ENCODE measurements around the gene ERBIN.

ERBIN gene

GRCh38 chr5:65893749-65894430 lies 32.5 kb upstream of the ERBIN start:
- Histone ChIP-seq H3K4me2 (no peak overlapping the region), H3K9ac (no peak overlapping the region), H3K27ac (no peak overlapping the region), H3K4me3 (no peak overlapping the region), H3K36me3 (no peaks in the 10 kb centered on the region), H3K27me3 (no peaks in the 10 kb centered on the region), H3K4me1 (no peaks in the 10 kb centered on the region), H4K20me1 (no peaks in the 10 kb centered on the region), H3K9me3 (replicated peaks in 1 of 11) (no peaks in the 10 kb centered on the region)
- no peak for TF ChIP-seq Cebpa-rat (IDR thresholded peaks at IDR 0.05)

- no peak for TF ChIP-seq Cebpa-rat (IDR thresholded peaks at IDR 0.05)
- H3K9me3 ChIP-seq (replicated peaks in 1 of 11): no peaks in the 10 kb centered on the region
- no peaks in the 10 kb centered on the region for H3K27me3 ChIP-seq
These were observed 30.5 kb upstream of the ERBIN start for GRCh38 chr5:65895891-65896290.

GRCh38 chr5:65900746-65901145 lies 25.6 kb upstream of the ERBIN start:
- H3K36me3 ChIP-seq: no peaks in the 10 kb centered on the region
- no peaks in the 10 kb centered on the region for H3K4me1 ChIP-seq
- H3K27me3 ChIP-seq: no peaks in the 10 kb centered on the region
- H3K4me2 ChIP-seq: no peak overlapping the region
- H3K4me3 ChIP-seq: no peak overlapping the region
- no peak for TF ChIP-seq Cebpa-rat (IDR thresholded peaks at IDR 0.05)
- H3K9ac ChIP-seq: no peak overlapping the region
- H4K20me1 ChIP-seq: no peaks in the 10 kb centered on the region
- no peaks in the 10 kb centered on the region for H3K9me3 ChIP-seq (replicated peaks in 1 of 11)
- H3K27ac ChIP-seq: no peak overlapping the region

More at GRCh38 chr5:65895891-65896290, 30.5 kb upstream of the ERBIN start:
- Histone ChIP-seq H3K4me3 (no peak overlapping the region), H3K4me1 (no peaks in the 10 kb centered on the region), H4K20me1 (no peaks in the 10 kb centered on the region), H3K9ac (no peak overlapping the region), H3K4me2 (no peak overlapping the region), H3K36me3 (no peaks in the 10 kb centered on the region), H3K27ac (no peak overlapping the region)

GRCh38 chr5:65902104-65902503 lies 24.3 kb upstream of the ERBIN start:
- no peak overlapping the region for H3K4me2 ChIP-seq
- no peak overlapping the region for H3K27ac ChIP-seq
- no peak for TF ChIP-seq Cebpa-rat (IDR thresholded peaks at IDR 0.05)
- no peak overlapping the region for H3K4me3 ChIP-seq
- H3K27me3 ChIP-seq: no peaks in the 10 kb centered on the region
- no peaks in the 10 kb centered on the region for H3K9me3 ChIP-seq (replicated peaks in 1 of 11)
- H3K4me1 ChIP-seq: peaks cover 0 to 7% (median 5%) of the 10 kb centered on the region in 10 experiments; a peak in 15 of 20 replicates
- H3K36me3 ChIP-seq: no peaks in the 10 kb centered on the region
- H4K20me1 ChIP-seq: no peaks in the 10 kb centered on the region
- no peak overlapping the region for H3K9ac ChIP-seq

GRCh38 chr5:65903581-65903980 lies 22.8 kb upstream of the ERBIN start:
- Histone ChIP-seq H3K4me1 (peaks cover 0 to 13% (median 10%) of the 10 kb centered on the region in 10 experiments; a peak in 15 of 20 replicates), H3K27me3 (no peaks in the 10 kb centered on the region), H3K4me2 (no peak overlapping the region), H3K27ac (no peak overlapping the region), H4K20me1 (no peaks in the 10 kb centered on the region), H3K9ac (no peak overlapping the region), H3K36me3 (no peaks in the 10 kb centered on the region), H3K9me3 (replicated peaks in 1 of 11) (no peaks in the 10 kb centered on the region), H3K4me3 (no peak overlapping the region)
- no peak for TF ChIP-seq Cebpa-rat (IDR thresholded peaks at IDR 0.05)

GRCh38 chr5:65906256-65906655 lies 20.1 kb upstream of the ERBIN start:
- Histone ChIP-seq H3K9ac (no peak overlapping the region), H3K9me3 (replicated peaks in 1 of 11) (no peaks in the 10 kb centered on the region), H3K4me3 (no peak overlapping the region), H3K4me2 (no peak overlapping the region), H3K27ac (no peak overlapping the region), H3K4me1 (peaks cover 6 to 13% (median 10%) of the 10 kb centered on the region in 10 experiments; a peak in 16 of 20 replicates), H3K36me3 (no peaks in the 10 kb centered on the region), H4K20me1 (no peaks in the 10 kb centered on the region), H3K27me3 (no peaks in the 10 kb centered on the region)
- TF ChIP-seq Cebpa-rat (IDR thresholded peaks at IDR 0.05): no peak

GRCh38 chr5:65907135-65907534 lies 19.2 kb upstream of the ERBIN start:
- Histone ChIP-seq H3K36me3 (no peaks in the 10 kb centered on the region), H3K9me3 (replicated peaks in 1 of 11) (no peaks in the 10 kb centered on the region), H3K4me2 (peak overlapping the region in 6 of 11 experiments; percentile 5 to 42 (median 30); a peak in 8 of 22 replicates), H3K27ac (no peak overlapping the region), H3K4me1 (peaks cover 6 to 13% (median 10%) of the 10 kb centered on the region in 10 experiments; a peak in 16 of 20 replicates), H3K27me3 (no peaks in the 10 kb centered on the region), H4K20me1 (no peaks in the 10 kb centered on the region), H3K9ac (no peak overlapping the region), H3K4me3 (no peak overlapping the region)
- TF ChIP-seq Cebpa-rat (IDR thresholded peaks at IDR 0.05): no peak

- no peak for TF ChIP-seq Cebpa-rat (IDR thresholded peaks at IDR 0.05)
- Histone ChIP-seq H4K20me1 (no peaks in the 10 kb centered on the region), H3K4me2 (no peak overlapping the region), H3K36me3 (no peaks in the 10 kb centered on the region), H3K9ac (no peak overlapping the region), H3K27ac (no peak overlapping the region), H3K27me3 (no peaks in the 10 kb centered on the region), H3K4me1 (peaks cover 10 to 25% (median 13%) of the 10 kb centered on the region in 10 experiments; a peak in 19 of 20 replicates), H3K4me3 (no peak overlapping the region), H3K9me3 (replicated peaks in 1 of 11) (no peaks in the 10 kb centered on the region)
These were observed 15.7 kb upstream of the ERBIN start for GRCh38 chr5:65910711-65911110.

- H3K9me3 ChIP-seq (replicated peaks in 1 of 11): no peaks in the 10 kb centered on the region
- H4K20me1 ChIP-seq: no peaks in the 10 kb centered on the region
- no peaks in the 10 kb centered on the region for H3K27me3 ChIP-seq
- H3K36me3 ChIP-seq: no peaks in the 10 kb centered on the region
- H3K4me1 ChIP-seq: peaks cover 3 to 40% (median 5%) of the 10 kb centered on the region in 10 experiments; a peak in 18 of 20 replicates
- H3K9ac ChIP-seq: no peak overlapping the region
- no peak overlapping the region for H3K4me3 ChIP-seq
- H3K4me2 ChIP-seq: no peak overlapping the region
- no peak for TF ChIP-seq Cebpa-rat (IDR thresholded peaks at IDR 0.05)
- H3K27ac ChIP-seq: no peak overlapping the region
These were observed 14.1 kb upstream of the ERBIN start for GRCh38 chr5:65912311-65912710.

GRCh38 chr5:65913519-65913918 lies 12.9 kb upstream of the ERBIN start:
- H3K36me3 ChIP-seq: no peaks in the 10 kb centered on the region
- no peak overlapping the region for H3K9ac ChIP-seq
- H3K27ac ChIP-seq: no peak overlapping the region
- no peak overlapping the region for H3K4me2 ChIP-seq
- H4K20me1 ChIP-seq: no peaks in the 10 kb centered on the region
- peaks cover 0 to 41% (median 1%) of the 10 kb centered on the region in 10 experiments; a peak in 8 of 20 replicates for H3K4me1 ChIP-seq
- H3K27me3 ChIP-seq: no peaks in the 10 kb centered on the region
- TF ChIP-seq Cebpa-rat (IDR thresholded peaks at IDR 0.05): no peak
- H3K9me3 ChIP-seq (replicated peaks in 1 of 11): no peaks in the 10 kb centered on the region
- H3K4me3 ChIP-seq: no peak overlapping the region
